ENCODE results near the gene SLC38A10. TPM values are rescaled to one million over a fixed set of nuclear protein-coding genes. Genes with fewer than 3 reads are reported as not detected.
A peak's percentile ranks its signal among the peaks of the same experiment; 100 is the strongest.

The SLC38A10 gene
- polyA plus RNA-seq, 1 donor (not counting 4 experiments of a cell fraction or from before 2014, with no cell fraction given), result 16.8 TPM

- TF ChIP-seq EZH2 (IDR thresholded peaks at IDR 0.05; ENCODE audit: low read length), result no peak
- peak; percentile 83 to 97 (median 87) for TF ChIP-seq CTCF (optimal IDR thresholded peaks at IDR 0.05 in 1 of 3, IDR thresholded peaks at IDR 0.05 in 1 of 3, conservative IDR thresholded peaks at IDR 0.05 in 1 of 3; ENCODE audit: extremely low read depth in 1 of 3, insufficient read depth in 2 of 3, low read length in 3 of 3)
- DNase-seq (ENCODE audit: low read depth, low spot score) (no peak), FAIRE-seq (peak; percentile 44)
- Histone ChIP-seq H3K9me3 (ENCODE audit: control insufficient read depth, low read depth, low read length) (no peaks in the 10 kb centered on the region), H3K9ac (ENCODE audit: control insufficient read depth, extremely low read depth, insufficient read depth, low read length) (no peak overlapping the region), H3K9me1 (ENCODE audit: control insufficient read depth, extremely low read depth, insufficient read depth, low read length) (no peaks in the 10 kb centered on the region), H3K27me3 (ENCODE audit: control insufficient read depth, extremely low read depth, insufficient read depth, low read length) (no peaks in the 10 kb centered on the region), H2AFZ (ENCODE audit: control insufficient read depth, low read length) (no peak overlapping the region), H4K20me1 (ENCODE audit: control insufficient read depth, extremely low read depth, insufficient read depth, low read length) (peaks cover 3% of the 10 kb centered on the region), H3K4me1 (ENCODE audit: control insufficient read depth, extremely low read depth, insufficient read depth, low read length) (peaks cover 15% of the 10 kb centered on the region), H3K27ac (ENCODE audit: control insufficient read depth, insufficient read depth, low read length) (no peak overlapping the region), H3K4me3 (ENCODE audit: control insufficient read depth in 2 of 3, extremely low read depth in 1 of 3, insufficient read depth in 2 of 3, low read depth in 1 of 3, low read length in 3 of 3) (no peak overlapping the region), H3K4me2 (ENCODE audit: control insufficient read depth, extremely low read depth, insufficient read depth, low read depth, low read length) (peak overlapping the region; percentile 41), H3K36me3 (ENCODE audit: control insufficient read depth in 2 of 2, extremely low read depth in 1 of 2, insufficient read depth in 2 of 2, low read length in 2 of 2) (peaks cover 15 to 17% of the 10 kb centered on the region in 2 experiments), H3K79me2 (ENCODE audit: control insufficient read depth, insufficient read depth, low read length) (peaks cover 43% of the 10 kb centered on the region)
- dilution Hi-C loops (cut with MboI; ENCODE audit: extremely low pct_ligation_motif_present, low sequenced_read_pairs), result no loop called here
These were observed 3.4 kb downstream of the SLC38A10 start for GRCh38 chr17:81291662-81292061.

GRCh38 chr17:81290230-81290629 is 4.9 kb downstream of the SLC38A10 start:
- no peak for DNase-seq (ENCODE audit: low read depth, low spot score)
- peaks cover 15 to 22% of the 10 kb centered on the region in 2 experiments for H3K36me3 ChIP-seq (ENCODE audit: control insufficient read depth in 2 of 2, extremely low read depth in 1 of 2, insufficient read depth in 2 of 2, low read length in 2 of 2)
- no peaks in the 10 kb centered on the region for H3K9me3 ChIP-seq (ENCODE audit: control insufficient read depth, low read depth, low read length)
- TF ChIP-seq EZH2 (IDR thresholded peaks at IDR 0.05; ENCODE audit: low read length), result no peak
- no peak for TF ChIP-seq CTCF (optimal IDR thresholded peaks at IDR 0.05 in 1 of 3, IDR thresholded peaks at IDR 0.05 in 1 of 3, conservative IDR thresholded peaks at IDR 0.05 in 1 of 3; ENCODE audit: extremely low read depth in 1 of 3, insufficient read depth in 2 of 3, low read length in 3 of 3)
- peaks cover 3% of the 10 kb centered on the region for H4K20me1 ChIP-seq (ENCODE audit: control insufficient read depth, extremely low read depth, insufficient read depth, low read length)
- dilution Hi-C loops (cut with MboI; ENCODE audit: extremely low pct_ligation_motif_present, low sequenced_read_pairs), result no loop called here
- peaks cover 8% of the 10 kb centered on the region for H3K4me1 ChIP-seq (ENCODE audit: control insufficient read depth, extremely low read depth, insufficient read depth, low read length)
- H3K27me3 ChIP-seq (ENCODE audit: control insufficient read depth, extremely low read depth, insufficient read depth, low read length), result no peaks in the 10 kb centered on the region
- H3K9ac ChIP-seq (ENCODE audit: control insufficient read depth, extremely low read depth, insufficient read depth, low read length), result no peak overlapping the region
- no peak overlapping the region for H3K4me3 ChIP-seq (ENCODE audit: control insufficient read depth in 2 of 3, extremely low read depth in 1 of 3, insufficient read depth in 2 of 3, low read depth in 1 of 3, low read length in 3 of 3)
- no peak for FAIRE-seq
- peaks cover 52% of the 10 kb centered on the region for H3K79me2 ChIP-seq (ENCODE audit: control insufficient read depth, insufficient read depth, low read length)
- H3K4me2 ChIP-seq (ENCODE audit: control insufficient read depth, extremely low read depth, insufficient read depth, low read depth, low read length), result no peak overlapping the region
- H2AFZ ChIP-seq (ENCODE audit: control insufficient read depth, low read length), result no peak overlapping the region
- no peak overlapping the region for H3K27ac ChIP-seq (ENCODE audit: control insufficient read depth, insufficient read depth, low read length)
- no peaks in the 10 kb centered on the region for H3K9me1 ChIP-seq (ENCODE audit: control insufficient read depth, extremely low read depth, insufficient read depth, low read length)
